Left ventricle myocardium inferior (tissue), 1 donor: ENCODE results near the gene SGK2. TPM values are rescaled to one million over a fixed set of nuclear protein-coding genes. Genes with fewer than 3 reads are reported as not detected.
A peak's percentile ranks its signal among the peaks of the same experiment; 100 is the strongest.

Experiments used
- DNase-seq: peaks from one replicate; pipeline ENCODE4 v3.0.0-alpha.2; 2020
- H3K27ac ChIP-seq: fragments of 200-600 bp; replicated peaks from 2 replicates; pipeline ENCODE4 v1.8.0; 2021
- H3K27me3 ChIP-seq: fragments of 200-600 bp; 2 replicates; pipeline ENCODE4 v1.8.0; 2021; ENCODE audit warnings: low read depth
- H3K36me3 ChIP-seq: fragments of 200-600 bp; 2 replicates; pipeline ENCODE4 v1.8.0; 2021
- H3K4me1 ChIP-seq: fragments of 200-600 bp; 2 replicates; pipeline ENCODE4 v1.8.0; 2021
- H3K4me3 ChIP-seq: fragments of 200-600 bp; 2 replicates; pipeline ENCODE4 v1.8.0; 2021; ENCODE audit warnings: mild to moderate bottlenecking, moderate library complexity
- H3K9me3 ChIP-seq: fragments of 200-600 bp; replicated peaks from 2 replicates; pipeline ENCODE4 v1.8.0; 2021
- intact Hi-C: fragments of 100-400 bp; cut with micrococcal nuclease; formaldehyde crosslinking; loops from one replicate; pipeline ENCODE4 v1.11.0; 2022
- total RNA-seq: library from RNA; stranded (reverse); fragmentation: NEBNext Ultra II Directional; extraction: Animal tissue kit (Norgen Biotek cat#: 25700); gene quantifications from one replicate; pipeline ENCODE4 v1.2.1, GENCODE V29; 2021
- TF ChIP-seq, protein P1 (sequence below): fragments of 200-600 bp; IDR thresholded peaks from 2 replicates; pipeline ENCODE4 v1.8.0; 2021; ENCODE audit warnings: antibody characterized with exemption, mild to moderate bottlenecking, borderline replicate concordance
- donor health status: DM: no; HTN: yes; CAD: no; lungs with severe emphysema.

The SGK2 gene
- total RNA-seq, 1 donor from 2014 or later, result 0.30 TPM

DNA sequence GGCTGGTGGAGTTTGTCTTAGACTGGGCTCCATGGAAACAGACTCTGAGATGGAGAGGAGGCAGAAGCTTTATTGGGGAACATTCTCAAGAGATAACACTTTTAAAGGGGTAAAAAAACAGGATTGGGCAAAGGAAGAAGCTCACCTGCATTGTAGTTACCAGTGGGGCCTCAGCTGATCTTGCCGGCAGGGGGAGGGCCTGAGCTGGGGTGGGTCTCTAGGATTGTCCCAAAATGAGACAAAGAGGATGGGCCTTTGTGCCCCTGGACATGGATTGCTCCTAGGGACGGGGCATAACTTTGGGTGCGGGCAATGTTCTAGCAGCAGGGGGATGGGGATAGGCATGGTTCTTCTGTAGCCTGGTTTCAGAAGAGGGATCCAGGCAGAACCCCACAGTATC is 12.5 kb downstream of the SGK2 start:
- no peaks in the 10 kb centered on the region for H3K27me3 ChIP-seq
- H3K4me1 ChIP-seq, result no peaks in the 10 kb centered on the region
- intact Hi-C loops, result no loop called here
- no peaks in the 10 kb centered on the region for H3K9me3 ChIP-seq
- no peak overlapping the region for H3K4me3 ChIP-seq
- H3K36me3 ChIP-seq, result no peaks in the 10 kb centered on the region
- H3K27ac ChIP-seq, result no peak overlapping the region
- no peak for DNase-seq
- TF ChIP-seq, protein P1, sequence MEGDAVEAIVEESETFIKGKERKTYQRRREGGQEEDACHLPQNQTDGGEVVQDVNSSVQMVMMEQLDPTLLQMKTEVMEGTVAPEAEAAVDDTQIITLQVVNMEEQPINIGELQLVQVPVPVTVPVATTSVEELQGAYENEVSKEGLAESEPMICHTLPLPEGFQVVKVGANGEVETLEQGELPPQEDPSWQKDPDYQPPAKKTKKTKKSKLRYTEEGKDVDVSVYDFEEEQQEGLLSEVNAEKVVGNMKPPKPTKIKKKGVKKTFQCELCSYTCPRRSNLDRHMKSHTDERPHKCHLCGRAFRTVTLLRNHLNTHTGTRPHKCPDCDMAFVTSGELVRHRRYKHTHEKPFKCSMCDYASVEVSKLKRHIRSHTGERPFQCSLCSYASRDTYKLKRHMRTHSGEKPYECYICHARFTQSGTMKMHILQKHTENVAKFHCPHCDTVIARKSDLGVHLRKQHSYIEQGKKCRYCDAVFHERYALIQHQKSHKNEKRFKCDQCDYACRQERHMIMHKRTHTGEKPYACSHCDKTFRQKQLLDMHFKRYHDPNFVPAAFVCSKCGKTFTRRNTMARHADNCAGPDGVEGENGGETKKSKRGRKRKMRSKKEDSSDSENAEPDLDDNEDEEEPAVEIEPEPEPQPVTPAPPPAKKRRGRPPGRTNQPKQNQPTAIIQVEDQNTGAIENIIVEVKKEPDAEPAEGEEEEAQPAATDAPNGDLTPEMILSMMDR, result no peak

DNA sequence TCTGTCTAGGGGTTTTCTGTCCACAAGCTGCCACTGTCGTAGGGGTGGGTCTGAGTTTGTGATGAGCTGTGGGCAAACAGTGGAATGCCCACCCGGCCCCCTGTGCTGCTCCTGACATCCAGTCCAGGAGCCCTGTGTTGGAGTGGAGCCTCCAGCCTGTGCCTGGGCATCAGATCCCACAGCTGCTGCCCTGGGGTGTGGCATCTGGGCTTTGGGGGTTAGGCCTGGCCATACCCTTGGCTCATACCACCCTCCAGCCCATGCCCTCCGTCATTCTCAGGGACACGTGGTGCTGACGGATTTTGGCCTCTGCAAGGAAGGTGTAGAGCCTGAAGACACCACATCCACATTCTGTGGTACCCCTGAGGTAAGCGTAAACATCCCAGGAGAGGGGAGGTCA is 12.9 kb downstream of the SGK2 start:
- intact Hi-C loops, result no loop called here
- no peak overlapping the region for H3K27ac ChIP-seq
- no peak overlapping the region for H3K4me3 ChIP-seq
- H3K27me3 ChIP-seq, result no peaks in the 10 kb centered on the region
- H3K4me1 ChIP-seq, result no peaks in the 10 kb centered on the region
- no peaks in the 10 kb centered on the region for H3K36me3 ChIP-seq
- no peak for DNase-seq
- TF ChIP-seq, protein P1, result no peak
- no peaks in the 10 kb centered on the region for H3K9me3 ChIP-seq

DNA sequence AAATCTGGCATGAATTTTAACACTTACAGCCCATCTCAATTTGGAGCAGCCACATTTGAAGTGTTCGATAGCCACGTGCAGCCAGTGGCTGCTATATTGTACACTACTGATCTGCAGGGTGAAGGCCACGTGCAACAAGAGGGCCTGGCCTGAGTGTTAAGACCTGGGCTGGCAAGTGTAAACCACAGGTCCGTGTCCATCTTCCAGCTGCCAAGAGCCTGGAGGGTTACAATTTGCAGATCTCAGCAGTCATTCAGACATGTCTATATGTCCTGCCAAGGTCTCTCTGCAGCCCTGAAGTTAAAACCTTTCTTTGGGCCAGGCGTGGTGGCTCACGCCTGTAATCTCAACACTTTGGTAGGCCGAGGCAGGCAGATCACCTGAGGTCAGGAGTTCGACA is 14.1 kb downstream of the SGK2 start:
- Histone ChIP-seq H3K27me3 (no peaks in the 10 kb centered on the region), H3K9me3 (no peaks in the 10 kb centered on the region), H3K27ac (no peak overlapping the region), H3K4me1 (no peaks in the 10 kb centered on the region), H3K4me3 (no peak overlapping the region), H3K36me3 (no peaks in the 10 kb centered on the region)
- TF ChIP-seq, protein P1, result no peak
- intact Hi-C loops, result no loop called here
- DNase-seq, result no peak

DNA sequence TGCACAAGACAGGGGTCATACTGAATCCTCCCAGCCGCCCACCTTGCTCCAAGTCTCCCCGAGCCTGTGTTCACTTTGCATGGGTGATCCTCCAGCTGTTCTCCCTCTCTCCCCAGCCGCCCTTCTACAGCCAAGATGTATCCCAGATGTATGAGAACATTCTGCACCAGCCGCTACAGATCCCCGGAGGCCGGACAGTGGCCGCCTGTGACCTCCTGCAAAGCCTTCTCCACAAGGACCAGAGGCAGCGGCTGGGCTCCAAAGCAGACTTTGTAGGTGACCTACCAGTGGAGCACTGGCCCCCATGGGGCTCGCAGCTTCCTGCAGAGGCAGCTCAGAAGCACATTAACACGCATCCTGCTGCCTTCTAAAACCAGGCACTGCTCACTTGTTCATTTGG is 17.3 kb downstream of the SGK2 start:
- H3K27me3 ChIP-seq, result no peaks in the 10 kb centered on the region
- H3K4me1 ChIP-seq, result no peaks in the 10 kb centered on the region
- no peak overlapping the region for H3K4me3 ChIP-seq
- no peak overlapping the region for H3K27ac ChIP-seq
- TF ChIP-seq, protein P1, result no peak
- no peaks in the 10 kb centered on the region for H3K36me3 ChIP-seq
- no peaks in the 10 kb centered on the region for H3K9me3 ChIP-seq
- intact Hi-C loops, result no loop called here
- peak; percentile 49 for DNase-seq

DNA sequence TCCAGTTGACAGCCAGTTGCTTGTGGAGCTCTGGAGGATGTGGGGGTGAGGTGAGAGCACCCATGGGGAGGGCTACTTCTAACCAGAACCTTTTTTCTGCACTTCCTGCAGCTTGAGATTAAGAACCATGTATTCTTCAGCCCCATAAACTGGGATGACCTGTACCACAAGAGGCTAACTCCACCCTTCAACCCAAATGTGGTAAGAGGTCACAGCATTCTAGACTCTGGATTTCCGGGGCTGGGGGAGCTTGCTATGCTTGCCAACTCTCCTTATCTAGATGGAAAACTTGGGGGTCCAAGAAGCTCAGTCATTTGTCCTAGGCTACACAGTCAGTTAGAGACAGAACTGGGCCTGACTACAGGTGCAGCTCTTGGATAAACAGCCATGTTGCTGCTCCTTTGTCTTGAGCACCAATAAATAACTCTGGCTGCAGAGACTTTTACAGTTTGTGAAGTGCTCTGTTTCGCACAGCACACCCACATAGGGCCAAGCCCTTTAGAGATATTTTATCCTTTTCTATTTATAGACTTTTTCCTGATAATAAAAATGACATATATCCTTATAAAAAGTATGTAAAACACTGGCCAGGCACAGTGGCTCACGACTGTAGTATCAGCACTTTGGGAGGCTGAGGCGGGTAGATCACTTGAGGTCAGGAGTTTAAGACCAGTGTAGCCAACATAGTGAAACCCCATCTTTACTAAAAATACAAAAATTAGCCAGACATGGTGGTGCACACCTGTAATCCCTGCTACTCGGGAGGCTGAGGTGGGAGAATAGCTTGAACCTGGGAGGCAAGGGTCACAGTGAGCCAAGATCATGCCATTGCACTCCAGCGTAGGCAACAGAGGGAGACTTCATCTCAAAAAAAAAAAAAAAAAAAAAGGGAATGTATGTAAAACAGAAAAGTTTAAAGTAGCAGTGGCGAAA is 21.3 kb downstream of the SGK2 start:
- TF ChIP-seq, protein P1, result no peak
- no peak for DNase-seq
- Histone ChIP-seq H3K27me3 (no peaks in the 10 kb centered on the region), H3K4me3 (no peak overlapping the region), H3K36me3 (no peaks in the 10 kb centered on the region), H3K27ac (no peak overlapping the region), H3K9me3 (no peaks in the 10 kb centered on the region), H3K4me1 (no peaks in the 10 kb centered on the region)
- intact Hi-C loops, result no loop called here
